Suprapubic skin (tissue), 4 donors: ENCODE results near the gene GUCA2A. TPM values are rescaled to one million over a fixed set of nuclear protein-coding genes. Genes with fewer than 3 reads are reported as not detected.

Experiments used
- total RNA-seq, 4 donors: library from RNA; depleted of rRNA; stranded (reverse); fragments of >200 nt; gene quantifications; one replicate each; pipeline ENCODE4 v1.1.0, GENCODE V29; 2016

Gene GUCA2A
- total RNA-seq, 4 donors from 2014 or later = 1.4 TPM; not detected in 3

Other genes with a start within 250 kb of the GUCA2A start
- 10 to 100 TPM; 11.3 to 23.9 (median 18.3) TPM for gene HIVEP3, start 245.8 kb downstream of the GUCA2A start, total RNA-seq
- gene GUCA2B, start 11.3 kb downstream of the GUCA2A start, total RNA-seq = not detected
- gene FOXJ3, start 170.5 kb upstream of the GUCA2A start, total RNA-seq = 10 to 100 TPM; 37.0 to 71.0 (median 41.1) TPM
- gene RIMKLA, start 216.0 kb upstream of the GUCA2A start, total RNA-seq = under 1 TPM; 0.11 to 0.93 (median 0.54) TPM